ENCODE measurements around the gene RC3H1. TPM values are rescaled to one million over a fixed set of nuclear protein-coding genes. Genes with fewer than 3 reads are reported as not detected.
"Not testable (repeated sequence)": the region's sequence is repeated elsewhere in the genome, so short reads cannot be mapped to it uniquely, and the experiment has no call there.

The RC3H1 gene
- total and polyA plus RNA-seq, 4 donors: 10.8 to 35.6 (median 23.4) TPM

GRCh38 chr1:173970252-173970651 is 51.9 kb downstream of the RC3H1 start:
- Histone ChIP-seq H3K36me3 (ENCODE audit: control insufficient read depth, insufficient read depth, low read length) (peaks cover 25% of the 10 kb centered on the region), H3K4me1 (ENCODE audit: control insufficient read depth, insufficient read depth, low read length) (no peaks in the 10 kb centered on the region), H3K4me3 (ENCODE audit: low read depth, low read length) (no peak overlapping the region), H3K9me3 (ENCODE audit: control insufficient read depth, insufficient read depth, low read length) (no peaks in the 10 kb centered on the region), H3K27ac (ENCODE audit: low read depth, low read length) (no peak overlapping the region), H3K27me3 (ENCODE audit: control insufficient read depth, insufficient read depth, low read length) (no peaks in the 10 kb centered on the region)
- no peak for DNase-seq (ENCODE audit: low read depth in 4 of 6, low spot score in 6 of 6)
- no CpG with 5 or more reads among the region's 3 CpGs for WGBS (ENCODE audit: insufficient coverage)

- not testable (repeated sequence) for H3K4me1 ChIP-seq (ENCODE audit: control insufficient read depth, insufficient read depth, low read length); H3K27ac ChIP-seq (ENCODE audit: low read depth, low read length); H3K27me3 ChIP-seq (ENCODE audit: control insufficient read depth, insufficient read depth, low read length); DNase-seq (ENCODE audit: low read depth in 4 of 6, low spot score in 6 of 6); H3K9me3 ChIP-seq (ENCODE audit: control insufficient read depth, insufficient read depth, low read length); H3K4me3 ChIP-seq (ENCODE audit: low read depth, low read length)
- H3K36me3 ChIP-seq (ENCODE audit: control insufficient read depth, insufficient read depth, low read length): peaks cover 29% of the 10 kb centered on the region
- WGBS (ENCODE audit: insufficient coverage): 98% methylated on average over 5 of the region's 5 CpGs
Measured at GRCh38 chr1:173965896-173966295, 56.3 kb downstream of the RC3H1 start.

- H3K9me3 ChIP-seq (ENCODE audit: control insufficient read depth, insufficient read depth, low read length): no peaks in the 10 kb centered on the region
- WGBS (ENCODE audit: insufficient coverage): no CpG with 5 or more reads among the region's 1 CpG
- no peak overlapping the region for H3K4me3 ChIP-seq (ENCODE audit: low read depth, low read length)
- H3K27ac ChIP-seq (ENCODE audit: low read depth, low read length): no peak overlapping the region
- peaks cover 31% of the 10 kb centered on the region for H3K36me3 ChIP-seq (ENCODE audit: control insufficient read depth, insufficient read depth, low read length)
- H3K4me1 ChIP-seq (ENCODE audit: control insufficient read depth, insufficient read depth, low read length): no peaks in the 10 kb centered on the region
- no peak for DNase-seq (ENCODE audit: low read depth in 4 of 6, low spot score in 6 of 6)
- H3K27me3 ChIP-seq (ENCODE audit: control insufficient read depth, insufficient read depth, low read length): no peaks in the 10 kb centered on the region
Measured at GRCh38 chr1:173963477-173963876, 58.7 kb downstream of the RC3H1 start.

- no peaks in the 10 kb centered on the region for H3K4me1 ChIP-seq (ENCODE audit: control insufficient read depth, insufficient read depth, low read length)
- no CpG with 5 or more reads among the region's 5 CpGs for WGBS (ENCODE audit: insufficient coverage)
- no peak overlapping the region for H3K27ac ChIP-seq (ENCODE audit: low read depth, low read length)
- peaks cover 36% of the 10 kb centered on the region for H3K36me3 ChIP-seq (ENCODE audit: control insufficient read depth, insufficient read depth, low read length)
- no peak overlapping the region for H3K4me3 ChIP-seq (ENCODE audit: low read depth, low read length)
- DNase-seq (ENCODE audit: low read depth in 4 of 6, low spot score in 6 of 6): no peak
- no peaks in the 10 kb centered on the region for H3K27me3 ChIP-seq (ENCODE audit: control insufficient read depth, insufficient read depth, low read length)
- H3K9me3 ChIP-seq (ENCODE audit: control insufficient read depth, insufficient read depth, low read length): no peaks in the 10 kb centered on the region
Measured at GRCh38 chr1:173960625-173961024, 61.5 kb downstream of the RC3H1 start.

GRCh38 chr1:173954179-173954578 is 68.0 kb downstream of the RC3H1 start:
- Histone ChIP-seq H3K9me3 (ENCODE audit: control insufficient read depth, insufficient read depth, low read length) (no peaks in the 10 kb centered on the region), H3K4me3 (ENCODE audit: low read depth, low read length) (no peak overlapping the region), H3K27ac (ENCODE audit: low read depth, low read length) (no peak overlapping the region), H3K4me1 (ENCODE audit: control insufficient read depth, insufficient read depth, low read length) (no peaks in the 10 kb centered on the region), H3K36me3 (ENCODE audit: control insufficient read depth, insufficient read depth, low read length) (peaks cover 54% of the 10 kb centered on the region), H3K27me3 (ENCODE audit: control insufficient read depth, insufficient read depth, low read length) (no peaks in the 10 kb centered on the region)
- DNase-seq (ENCODE audit: low read depth in 4 of 6, low spot score in 6 of 6): no peak

DNA sequence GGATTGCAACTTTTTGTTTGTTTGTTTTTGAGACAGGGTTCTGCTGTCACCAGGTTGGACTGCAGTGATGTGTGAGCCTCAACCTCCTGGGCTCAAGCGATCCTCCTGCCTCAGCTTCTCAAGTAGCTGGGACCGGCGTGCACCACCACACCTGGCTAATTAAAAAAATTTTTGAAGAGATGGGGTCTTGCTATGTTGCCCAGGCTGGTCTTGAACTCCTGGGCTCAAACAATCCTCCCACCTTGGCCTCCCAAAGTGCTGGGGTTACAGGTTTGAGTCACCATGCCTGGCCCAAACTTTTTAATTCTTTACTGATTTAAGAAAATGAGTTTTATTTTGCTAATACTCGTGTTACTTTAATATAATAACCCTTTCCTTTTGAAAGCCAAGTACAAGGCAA is 73.6 kb downstream of the RC3H1 start:
- Histone ChIP-seq H3K27ac (ENCODE audit: low read depth, low read length) (no peak overlapping the region), H3K4me3 (ENCODE audit: low read depth, low read length) (no peak overlapping the region), H3K27me3 (ENCODE audit: control insufficient read depth, insufficient read depth, low read length) (no peaks in the 10 kb centered on the region), H3K4me1 (ENCODE audit: control insufficient read depth, insufficient read depth, low read length) (no peaks in the 10 kb centered on the region), H3K9me3 (ENCODE audit: control insufficient read depth, insufficient read depth, low read length) (no peaks in the 10 kb centered on the region), H3K36me3 (ENCODE audit: control insufficient read depth, insufficient read depth, low read length) (peaks cover 54% of the 10 kb centered on the region)
- no peak for DNase-seq (ENCODE audit: low read depth in 4 of 6, low spot score in 6 of 6)
- WGBS (ENCODE audit: insufficient coverage): no CpG with 5 or more reads among the region's 4 CpGs

DNA sequence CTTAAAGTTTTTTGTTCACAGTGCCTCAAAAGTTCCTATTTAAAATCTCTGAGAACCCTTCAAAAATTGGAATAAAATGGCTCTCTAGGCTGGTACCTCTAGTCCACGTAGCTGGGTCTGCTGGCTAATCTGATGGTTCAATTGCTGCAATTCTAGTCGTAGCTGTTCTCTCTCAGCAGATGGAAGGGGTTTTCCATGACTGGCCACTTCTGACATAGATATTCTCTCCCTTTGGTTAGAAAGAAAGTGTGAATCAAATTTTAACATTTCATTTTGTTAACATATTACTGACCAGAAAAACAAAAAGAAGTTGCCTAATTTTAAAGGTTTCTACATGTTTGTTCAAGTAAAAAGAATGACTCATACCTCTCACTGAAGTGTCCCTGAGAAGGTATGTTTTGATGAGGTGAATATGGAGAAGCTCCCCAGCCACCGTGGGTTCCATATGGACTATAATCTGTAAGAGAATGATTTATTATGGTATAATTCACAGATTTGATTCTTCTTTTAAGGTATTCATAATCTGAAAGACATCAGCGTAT is 75.7 kb downstream of the RC3H1 start:
- DNase-seq (ENCODE audit: low read depth in 4 of 6, low spot score in 6 of 6): no peak
- H3K27ac ChIP-seq (ENCODE audit: low read depth, low read length): no peak overlapping the region
- no peak overlapping the region for H3K4me3 ChIP-seq (ENCODE audit: low read depth, low read length)
- no peaks in the 10 kb centered on the region for H3K9me3 ChIP-seq (ENCODE audit: control insufficient read depth, insufficient read depth, low read length)
- 80% methylated on average over 1 of the region's 4 CpGs for WGBS (ENCODE audit: insufficient coverage)
- no peaks in the 10 kb centered on the region for H3K4me1 ChIP-seq (ENCODE audit: control insufficient read depth, insufficient read depth, low read length)
- H3K36me3 ChIP-seq (ENCODE audit: control insufficient read depth, insufficient read depth, low read length): peaks cover 64% of the 10 kb centered on the region
- no peaks in the 10 kb centered on the region for H3K27me3 ChIP-seq (ENCODE audit: control insufficient read depth, insufficient read depth, low read length)

DNA sequence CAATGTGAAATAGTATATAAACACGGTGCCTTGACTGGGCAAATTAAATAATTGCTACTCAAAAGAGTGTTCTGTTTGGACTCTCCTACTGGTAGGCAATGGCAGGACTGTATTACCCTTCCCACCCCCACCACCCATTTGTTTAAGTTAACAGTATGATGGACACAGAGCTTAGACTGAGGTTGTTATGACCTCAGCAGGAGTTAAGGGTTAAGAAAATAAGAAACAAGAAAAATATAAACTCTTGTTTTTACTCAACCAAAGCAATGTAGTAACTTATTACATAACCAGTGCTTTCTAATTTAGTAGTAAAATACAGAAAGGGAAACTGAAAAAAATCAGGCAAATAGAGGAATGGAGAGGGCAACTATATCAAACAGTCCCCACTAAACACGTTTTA is 85.1 kb downstream of the RC3H1 start:
- no peak overlapping the region for H3K4me3 ChIP-seq (ENCODE audit: low read depth, low read length)
- H3K4me1 ChIP-seq (ENCODE audit: control insufficient read depth, insufficient read depth, low read length): no peaks in the 10 kb centered on the region
- no CpG with 5 or more reads among the region's 2 CpGs for WGBS (ENCODE audit: insufficient coverage)
- H3K27me3 ChIP-seq (ENCODE audit: control insufficient read depth, insufficient read depth, low read length): no peaks in the 10 kb centered on the region
- H3K36me3 ChIP-seq (ENCODE audit: control insufficient read depth, insufficient read depth, low read length): peaks cover 29% of the 10 kb centered on the region
- no peak overlapping the region for H3K27ac ChIP-seq (ENCODE audit: low read depth, low read length)
- no peak for DNase-seq (ENCODE audit: low read depth in 4 of 6, low spot score in 6 of 6)
- H3K9me3 ChIP-seq (ENCODE audit: control insufficient read depth, insufficient read depth, low read length): no peaks in the 10 kb centered on the region

GRCh38 chr1:173934440-173934839 is 87.7 kb downstream of the RC3H1 start:
- no peaks in the 10 kb centered on the region for H3K4me1 ChIP-seq (ENCODE audit: control insufficient read depth, insufficient read depth, low read length)
- H3K4me3 ChIP-seq (ENCODE audit: low read depth, low read length): no peak overlapping the region
- no peak overlapping the region for H3K27ac ChIP-seq (ENCODE audit: low read depth, low read length)
- no peaks in the 10 kb centered on the region for H3K27me3 ChIP-seq (ENCODE audit: control insufficient read depth, insufficient read depth, low read length)
- H3K9me3 ChIP-seq (ENCODE audit: control insufficient read depth, insufficient read depth, low read length): no peaks in the 10 kb centered on the region
- peaks cover 6% of the 10 kb centered on the region for H3K36me3 ChIP-seq (ENCODE audit: control insufficient read depth, insufficient read depth, low read length)
- 80% methylated on average over 1 of the region's 1 CpG for WGBS (ENCODE audit: insufficient coverage)
- DNase-seq (ENCODE audit: low read depth in 4 of 6, low spot score in 6 of 6): no peak

GRCh38 chr1:173930541-173930940 is 91.6 kb downstream of the RC3H1 start:
- H3K4me1 ChIP-seq (ENCODE audit: control insufficient read depth, insufficient read depth, low read length); H3K9me3 ChIP-seq (ENCODE audit: control insufficient read depth, insufficient read depth, low read length); DNase-seq (ENCODE audit: low read depth in 4 of 6, low spot score in 6 of 6); H3K4me3 ChIP-seq (ENCODE audit: low read depth, low read length); H3K27ac ChIP-seq (ENCODE audit: low read depth, low read length); H3K27me3 ChIP-seq (ENCODE audit: control insufficient read depth, insufficient read depth, low read length); H3K36me3 ChIP-seq (ENCODE audit: control insufficient read depth, insufficient read depth, low read length): not testable (repeated sequence)
- WGBS (ENCODE audit: insufficient coverage): no CpG with 5 or more reads among the region's 5 CpGs

Data from spinal cord (tissue), 10 donors.